OCI-LY1 (cell line): Measurements from ENCODE around the gene GNAZ.

Experiments used
- H2AFZ ChIP-seq: fragments of 200-600 bp; sonication (generic), shearing (Covaris generic); 2 replicates; pipeline ENCODE4 v1.6.0; 2014; ENCODE audit warnings: antibody characterized with exemption, mild to moderate bottlenecking, low read length
- H3F3A ChIP-seq: fragments of 200-600 bp; sonication (generic), shearing (Covaris generic); 2 replicates; pipeline ENCODE4 v1.6.0; 2014; ENCODE audit warnings: mild to moderate bottlenecking, antibody characterized with exemption, low read length, moderate library complexity; ENCODE audit not compliant: insufficient read depth
- H3K27ac ChIP-seq: fragments of 200-600 bp; sonication (generic); 2 replicates; pipeline ENCODE4 v1.5.1; 2014; ENCODE audit warnings: low read length, mixed run types, mild to moderate bottlenecking, low read depth; ENCODE audit not compliant: poor library complexity, severe bottlenecking
- H3K27me3 ChIP-seq: fragments of 200-600 bp; sonication (generic); 2 replicates; pipeline ENCODE4 v1.6.0; 2014; ENCODE audit warnings: antibody characterized with exemption, mild to moderate bottlenecking, low read length, moderate library complexity; ENCODE audit not compliant: insufficient read depth
- H3K36me3 ChIP-seq: fragments of 200-600 bp; sonication (generic); 2 replicates; pipeline ENCODE4 v1.6.1; 2014; ENCODE audit warnings: mild to moderate bottlenecking, antibody characterized with exemption, low read length, moderate library complexity, mixed read lengths; ENCODE audit not compliant: insufficient read depth
- H3K4me1 ChIP-seq: fragments of 200-600 bp; sonication (generic); 2 replicates; pipeline ENCODE4 v1.5.1; 2014; ENCODE audit warnings: mild to moderate bottlenecking, low read length, moderate library complexity; ENCODE audit not compliant: insufficient read depth, severe bottlenecking
- H3K4me2 ChIP-seq: fragments of 200-600 bp; sonication (generic), shearing (Covaris generic); 2 replicates; pipeline ENCODE4 v1.6.1; 2014; ENCODE audit warnings: low read length
- H3K4me3 ChIP-seq: fragments of 200-600 bp; sonication (generic); 2 replicates; pipeline ENCODE4 v1.5.1; 2014; ENCODE audit warnings: low read length, low read depth, mild to moderate bottlenecking, mixed read lengths; ENCODE audit not compliant: poor library complexity, severe bottlenecking
- H3K79me2 ChIP-seq: fragments of 200-600 bp; shearing (Covaris generic); 2 replicates; pipeline ENCODE4 v1.6.1; 2016; ENCODE audit warnings: mixed run types, low read length, mixed read lengths; ENCODE audit not compliant: insufficient read depth
- H3K9ac ChIP-seq: fragments of 200-600 bp; sonication (generic), shearing (Covaris generic); 2 replicates; pipeline ENCODE4 v1.6.1; 2014; ENCODE audit warnings: mild to moderate bottlenecking, low read length, mixed read lengths
- H3K9me2 ChIP-seq: fragments of 200-600 bp; sonication (generic), shearing (Covaris generic); 2 replicates; pipeline ENCODE4 v1.6.1; 2014; ENCODE audit warnings: low read depth, mild to moderate bottlenecking, low read length, mixed read lengths
- H3K9me3 ChIP-seq: fragments of 200-600 bp; shearing (Covaris generic); 2 replicates; pipeline ENCODE4 v1.6.1; 2014; ENCODE audit warnings: low read length, mixed read lengths
- H4K20me1 ChIP-seq: fragments of 200-600 bp; sonication (generic), shearing (Covaris generic); 2 replicates; pipeline ENCODE4 v1.6.0; 2016; ENCODE audit warnings: mild to moderate bottlenecking, low read length; ENCODE audit not compliant: insufficient read depth
- EZH2 ChIP-seq: fragments of 200-600 bp; sonication (generic), shearing (Covaris generic); IDR thresholded peaks from 2 replicates; pipeline ENCODE4 v1.8.0; 2017; ENCODE audit warnings: borderline replicate concordance, mixed run types, mild to moderate bottlenecking, antibody characterized with exemption, low read length, moderate library complexity, mixed read lengths
- TF ChIP-seq, protein P1 (sequence below): fragments of 200-600 bp; sonication (generic), shearing (Covaris generic); IDR thresholded peaks from 2 replicates; pipeline ENCODE4 v1.5.1; 2017; ENCODE audit warnings: mild to moderate bottlenecking, antibody characterized with exemption, low read length, moderate library complexity, mixed read lengths

GNAZ gene

DNA sequence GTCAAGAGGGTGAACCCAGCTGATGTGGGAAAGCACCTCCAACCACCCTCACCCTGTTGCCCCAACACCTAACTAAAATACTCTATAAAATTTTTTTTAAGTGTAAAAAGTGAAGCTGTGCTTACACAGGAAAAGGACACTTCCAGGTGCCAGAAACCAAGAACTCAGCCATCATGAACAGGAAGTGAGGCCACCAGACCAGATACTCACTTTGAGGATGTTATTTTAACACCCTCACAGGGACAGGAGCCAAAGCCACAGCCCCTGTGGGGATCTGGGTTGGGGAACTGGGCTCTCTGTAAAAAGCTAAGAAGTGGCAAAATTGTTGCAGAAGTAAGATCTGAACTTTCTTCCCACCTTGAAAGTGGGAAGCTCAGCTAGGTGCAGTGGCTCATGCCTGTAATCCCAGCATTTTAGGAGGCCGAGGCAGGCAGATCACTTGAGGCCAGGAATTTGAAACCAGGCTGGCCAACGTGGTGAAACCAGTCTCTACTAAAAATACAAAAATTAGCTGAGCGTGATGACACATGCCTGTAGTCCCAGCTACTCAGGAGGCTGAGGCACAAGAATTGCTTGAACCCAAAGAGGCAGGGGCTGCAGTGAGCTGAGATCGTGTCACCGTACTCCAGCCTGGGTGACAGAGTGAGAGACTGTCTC, 67.7 kb downstream of the GNAZ start:
- Histone ChIP-seq H3K9me3 (no peaks in the 10 kb centered on the region), H3K79me2 (no peaks in the 10 kb centered on the region), H3K27me3 (no peaks in the 10 kb centered on the region), H4K20me1 (no peaks in the 10 kb centered on the region), H3K27ac (peak overlapping the region; percentile 88), H3K4me2 (peak overlapping the region; percentile 25), H3K9ac (peak overlapping the region; percentile 50; the same call in 1 of the 2 replicates), H3K4me3 (no peak overlapping the region), H3K36me3 (no peaks in the 10 kb centered on the region), H2AFZ (no peak overlapping the region), H3K9me2 (no peaks in the 10 kb centered on the region), H3F3A (no peaks in the 10 kb centered on the region), H3K4me1 (peaks cover 69% of the 10 kb centered on the region)
- TF ChIP-seq, protein P1, sequence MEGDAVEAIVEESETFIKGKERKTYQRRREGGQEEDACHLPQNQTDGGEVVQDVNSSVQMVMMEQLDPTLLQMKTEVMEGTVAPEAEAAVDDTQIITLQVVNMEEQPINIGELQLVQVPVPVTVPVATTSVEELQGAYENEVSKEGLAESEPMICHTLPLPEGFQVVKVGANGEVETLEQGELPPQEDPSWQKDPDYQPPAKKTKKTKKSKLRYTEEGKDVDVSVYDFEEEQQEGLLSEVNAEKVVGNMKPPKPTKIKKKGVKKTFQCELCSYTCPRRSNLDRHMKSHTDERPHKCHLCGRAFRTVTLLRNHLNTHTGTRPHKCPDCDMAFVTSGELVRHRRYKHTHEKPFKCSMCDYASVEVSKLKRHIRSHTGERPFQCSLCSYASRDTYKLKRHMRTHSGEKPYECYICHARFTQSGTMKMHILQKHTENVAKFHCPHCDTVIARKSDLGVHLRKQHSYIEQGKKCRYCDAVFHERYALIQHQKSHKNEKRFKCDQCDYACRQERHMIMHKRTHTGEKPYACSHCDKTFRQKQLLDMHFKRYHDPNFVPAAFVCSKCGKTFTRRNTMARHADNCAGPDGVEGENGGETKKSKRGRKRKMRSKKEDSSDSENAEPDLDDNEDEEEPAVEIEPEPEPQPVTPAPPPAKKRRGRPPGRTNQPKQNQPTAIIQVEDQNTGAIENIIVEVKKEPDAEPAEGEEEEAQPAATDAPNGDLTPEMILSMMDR: no peak
- TF ChIP-seq EZH2: no peak

DNA sequence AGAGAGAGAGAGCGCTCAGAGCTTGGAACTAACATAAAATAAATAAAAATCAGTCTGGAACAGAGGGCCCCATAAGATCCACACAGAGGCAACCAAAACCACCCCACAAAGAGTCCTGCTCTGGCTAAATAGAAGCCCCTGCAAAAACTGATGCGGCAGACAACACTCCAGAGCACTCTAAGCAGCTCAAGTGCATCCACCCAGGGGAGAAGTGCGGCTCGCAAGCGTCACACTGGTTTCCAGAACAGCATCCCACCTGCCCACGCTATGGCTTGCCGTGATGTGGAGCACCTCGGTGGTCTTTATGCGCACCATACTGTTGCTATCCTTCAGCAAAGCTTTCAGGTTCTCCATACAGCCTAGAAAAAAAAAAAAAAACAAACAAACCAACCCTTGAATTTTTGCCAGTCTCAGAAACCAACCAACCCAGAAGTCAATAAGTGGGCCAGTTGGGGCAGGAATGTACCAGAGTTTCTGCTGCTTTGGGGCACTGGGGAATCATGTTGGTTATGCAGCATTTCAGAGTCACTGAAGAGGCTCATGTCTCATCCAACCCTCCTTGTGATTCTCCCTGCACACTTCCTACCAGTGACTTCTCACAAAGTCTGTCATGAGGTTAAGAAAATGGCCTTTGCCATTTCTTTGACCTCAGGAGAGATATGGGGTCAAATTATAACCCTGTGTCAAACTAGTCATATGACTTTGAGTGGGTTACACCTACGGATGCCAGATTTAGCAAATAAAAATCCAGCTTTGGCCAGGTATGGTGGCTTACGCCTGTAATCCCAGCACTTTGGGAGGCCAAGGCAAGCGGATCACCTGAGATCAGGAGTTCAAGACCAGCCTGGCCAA, 68.5 kb downstream of the GNAZ start:
- Histone ChIP-seq H3K4me3 (no peak overlapping the region), H3K27ac (peak overlapping the region; percentile 88), H4K20me1 (no peaks in the 10 kb centered on the region), H3K4me1 (peaks cover 74% of the 10 kb centered on the region), H3K79me2 (no peaks in the 10 kb centered on the region), H3K9ac (peak overlapping the region; percentile 50; the same call in 1 of the 2 replicates), H2AFZ (no peak overlapping the region), H3F3A (0 out of 2 replicates have a peak, but pooled peaks cover 3% of the 10 kb centered on the region), H3K36me3 (no peaks in the 10 kb centered on the region), H3K27me3 (no peaks in the 10 kb centered on the region), H3K9me2 (no peaks in the 10 kb centered on the region), H3K9me3 (no peaks in the 10 kb centered on the region), H3K4me2 (peak overlapping the region; percentile 25)
- TF ChIP-seq, protein P1: no peak
- TF ChIP-seq EZH2: no peak

DNA sequence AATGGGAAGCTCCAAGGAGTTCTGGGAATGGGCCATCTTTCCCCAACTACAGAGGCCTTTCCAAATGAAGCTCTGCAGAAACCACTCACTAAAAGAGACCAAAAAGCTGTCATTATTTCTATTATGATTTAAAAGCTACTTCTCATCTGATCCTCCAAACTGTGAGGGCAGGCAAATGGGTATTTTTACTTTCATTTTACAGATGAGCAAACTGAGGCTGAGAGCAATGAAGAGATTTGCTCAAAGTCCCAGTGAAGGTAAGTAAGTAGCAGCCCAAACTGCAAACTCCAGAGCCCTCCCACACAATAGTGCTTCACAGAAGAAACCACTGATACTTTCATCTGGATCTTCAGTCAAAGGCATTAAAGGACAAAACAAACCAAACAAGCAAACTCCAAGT, 70.1 kb downstream of the GNAZ start:
- Histone ChIP-seq H3K9me2 (no peaks in the 10 kb centered on the region), H2AFZ (no peak overlapping the region), H3K27ac (peak overlapping the region; percentile 88), H3K4me2 (peak overlapping the region; percentile 62; the same call in 1 of the 2 replicates), H3K27me3 (no peaks in the 10 kb centered on the region), H3K9ac (no peak overlapping the region; the same call in 1 of the 2 replicates), H4K20me1 (no peaks in the 10 kb centered on the region), H3K36me3 (no peaks in the 10 kb centered on the region), H3K4me3 (no peak overlapping the region), H3K79me2 (no peaks in the 10 kb centered on the region), H3F3A (0 out of 2 replicates have a peak, but pooled peaks cover 3% of the 10 kb centered on the region), H3K4me1 (peaks cover 88% of the 10 kb centered on the region), H3K9me3 (no peaks in the 10 kb centered on the region)
- TF ChIP-seq, protein P1: no peak
- TF ChIP-seq EZH2: no peak
